ENCODE measurements around the gene C13orf46. TPM values are rescaled to one million over a fixed set of nuclear protein-coding genes. Genes with fewer than 3 reads are reported as not detected.

C13orf46 gene
- total and polyA plus RNA-seq, 10 of the 15 experiments (the other 5 are each of a cell fraction or from before 2014, with no cell fraction given) = 0.01 to 0.18 (median 0.09) TPM; not detected in 6

- TF ChIP-seq SREBF2 (IDR thresholded peaks at IDR 0.05; ENCODE audit: low read length) (no peak), KDM1A (IDR thresholded peaks at IDR 0.05; ENCODE audit: borderline replicate concordance) (no peak), YBX1 (IDR thresholded peaks at IDR 0.05) (no peak), SREBF1 (IDR thresholded peaks at IDR 0.05; ENCODE audit: low read length) (no peak)
- Histone ChIP-seq H3K4me1 (ENCODE audit: control insufficient read depth, insufficient read depth, low read length) (no peaks in the 10 kb centered on the region; the same call in 1 of the 2 replicates), H3K27ac (ENCODE audit: control insufficient read depth, insufficient read depth) (no peak overlapping the region), H3K9me3 (replicated peaks; ENCODE audit: control insufficient read depth, insufficient read depth, low read length) (no peaks in the 10 kb centered on the region), H2AFZ (ENCODE audit: control insufficient read depth, low read depth, low read length) (no peak overlapping the region), H3K36me3 (ENCODE audit: control insufficient read depth in 2 of 2, insufficient read depth in 2 of 2, low read length in 1 of 2) (peaks cover 7 to 8% of the 10 kb centered on the region in 2 experiments; a peak in 3 of 4 replicates), H3K4me2 (ENCODE audit: control insufficient read depth, insufficient read depth) (no peak overlapping the region), H4K20me1 (ENCODE audit: control insufficient read depth, insufficient read depth) (no peaks in the 10 kb centered on the region), H3K9ac (ENCODE audit: control insufficient read depth, insufficient read depth, low read length) (no peak overlapping the region), H3K4me3 (no peak overlapping the region), H3K27me3 (replicated peaks in 1 of 2; ENCODE audit: control insufficient read depth in 2 of 2, insufficient read depth in 2 of 2, low read length in 1 of 2) (no peaks in the 10 kb centered on the region), H3K79me2 (ENCODE audit: control insufficient read depth, insufficient read depth, low read length) (no peaks in the 10 kb centered on the region)
- no peak for ATAC-seq
- SMC1A ChIA-PET (ENCODE audit: uncharacterized antibody, unreplicated experiment) = interaction anchor here (0.6 kb wide), 1 partner anchor 254 kb away, joined by 3 read pairs; no protein-coding TSS in a partner anchor
- in situ Hi-C loops (cut with MboI) = no loop called here
- 96% methylated on average over 23 of the region's 23 CpGs for WGBS (ENCODE audit: insufficient coverage, insufficient replicate concordance, low lambda C conversion rate, missing lambda C conversion rate)
- CTCF ChIA-PET = no interaction called here
- FAIRE-seq = no peak
- DNase-seq (ENCODE audit: low read depth, low spot score) = no peak
- POLR2A ChIA-PET = interaction anchor here (0.5 kb wide), 1 partner anchor 116 kb away, joined by 3 read pairs; no protein-coding TSS in a partner anchor
- RAD21 ChIA-PET (ENCODE audit: unreplicated experiment) = no interaction called here
- intact Hi-C loops (cut with micrococcal nuclease; ENCODE audit: unreplicated experiment) = no loop called here
- BruUV-seq (replicated peaks) = no TSS peak
These were observed 21.2 kb upstream of the C13orf46 start for GRCh38 chr13:113995051-113995601.

GRCh38 chr13:113992276-113993005 lies 18.6 kb upstream of the C13orf46 start:
- no peak overlapping the region for H3K4me2 ChIP-seq (ENCODE audit: control insufficient read depth, insufficient read depth)
- 91% methylated on average over 21 of the region's 21 CpGs for WGBS (ENCODE audit: insufficient coverage, insufficient replicate concordance, low lambda C conversion rate, missing lambda C conversion rate)
- no peak overlapping the region for H2AFZ ChIP-seq (ENCODE audit: control insufficient read depth, low read depth, low read length)
- no peak overlapping the region for H3K9ac ChIP-seq (ENCODE audit: control insufficient read depth, insufficient read depth, low read length)
- RAD21 ChIA-PET (ENCODE audit: unreplicated experiment) = no interaction called here
- no peak overlapping the region for H3K4me3 ChIP-seq
- intact Hi-C loops (cut with micrococcal nuclease; ENCODE audit: unreplicated experiment) = no loop called here
- H3K79me2 ChIP-seq (ENCODE audit: control insufficient read depth, insufficient read depth, low read length) = no peaks in the 10 kb centered on the region
- SMC1A ChIA-PET (ENCODE audit: uncharacterized antibody, unreplicated experiment) = no interaction called here
- H3K36me3 ChIP-seq (ENCODE audit: control insufficient read depth in 2 of 2, insufficient read depth in 2 of 2, low read length in 1 of 2) = peaks cover 7 to 8% of the 10 kb centered on the region in 2 experiments; a peak in 3 of 4 replicates
- DNase-seq (ENCODE audit: low read depth, low spot score) = no peak
- H3K27me3 ChIP-seq (replicated peaks in 1 of 2; ENCODE audit: control insufficient read depth in 2 of 2, insufficient read depth in 2 of 2, low read length in 1 of 2) = no peaks in the 10 kb centered on the region
- CTCF ChIA-PET = no interaction called here
- FAIRE-seq = no peak
- ATAC-seq = no peak
- in situ Hi-C loops (cut with MboI) = no loop called here
- H3K27ac ChIP-seq (ENCODE audit: control insufficient read depth, insufficient read depth) = no peak overlapping the region
- H3K9me3 ChIP-seq (replicated peaks; ENCODE audit: control insufficient read depth, insufficient read depth, low read length) = no peaks in the 10 kb centered on the region; the same call in 2 of the 3 replicates
- TF ChIP-seq EZH2 (IDR thresholded peaks at IDR 0.05; ENCODE audit: borderline replicate concordance, control insufficient read depth, low read depth, low read length) (no peak), TCF7 (IDR thresholded peaks at IDR 0.05; ENCODE audit: borderline replicate concordance) (no peak), KAT2A (conservative IDR thresholded peaks at IDR 0.05; ENCODE audit: control insufficient read depth, low read depth, low read length) (no peak), PML (IDR thresholded peaks at IDR 0.05; ENCODE audit: low read length) (no peak)
- POLR2A ChIA-PET = no interaction called here
- no peaks in the 10 kb centered on the region; the same call in 1 of the 2 replicates for H3K4me1 ChIP-seq (ENCODE audit: control insufficient read depth, insufficient read depth, low read length)
- H4K20me1 ChIP-seq (ENCODE audit: control insufficient read depth, insufficient read depth) = no peaks in the 10 kb centered on the region
- BruUV-seq (replicated peaks) = no TSS peak
